Endometrium (tissue), 2 donors: ENCODE results near the gene PAPLN.

Experiments
- FAIRE-seq: peaks from 2 replicates; lab custom pipeline; 2012; peaks lifted over from hg19 to GRCh38; lab: Jason Lieb, UNC
- donor health status: control.
- donor health status: control.

The PAPLN gene

GRCh38 chr14:73245480-73246325, 8.4 kb downstream of the PAPLN start:
- FAIRE-seq = no peak

- no peak for FAIRE-seq
Measured at GRCh38 chr14:73246387-73247150, 9.3 kb downstream of the PAPLN start.

- no peak for FAIRE-seq
Measured at GRCh38 chr14:73248108-73248868, 11.0 kb downstream of the PAPLN start.

- no peak for FAIRE-seq
Measured at GRCh38 chr14:73249108-73249507, 11.8 kb downstream of the PAPLN start.

GRCh38 chr14:73249564-73250316, 12.4 kb downstream of the PAPLN start:
- FAIRE-seq = no peak

- no peak for FAIRE-seq
Measured at GRCh38 chr14:73250317-73250713, 13.0 kb downstream of the PAPLN start.

GRCh38 chr14:73250781-73251500, 13.6 kb downstream of the PAPLN start:
- no peak for FAIRE-seq

GRCh38 chr14:73251516-73252215, 14.4 kb downstream of the PAPLN start:
- no peak for FAIRE-seq

GRCh38 chr14:73252491-73253322, 15.4 kb downstream of the PAPLN start:
- FAIRE-seq = no peak

- FAIRE-seq = no peak
Measured at GRCh38 chr14:73253323-73253610, 16.0 kb downstream of the PAPLN start.

- FAIRE-seq = no peak
Measured at GRCh38 chr14:73253721-73254120, 16.4 kb downstream of the PAPLN start.

- FAIRE-seq = no peak
Measured at GRCh38 chr14:73254247-73255004, 17.1 kb downstream of the PAPLN start.

GRCh38 chr14:73255005-73255400, 17.7 kb downstream of the PAPLN start:
- no peak for FAIRE-seq

- no peak for FAIRE-seq
Measured at GRCh38 chr14:73255693-73256225, 18.5 kb downstream of the PAPLN start.

- FAIRE-seq = no peak
Measured at GRCh38 chr14:73258076-73258475, 20.8 kb downstream of the PAPLN start.

- FAIRE-seq = no peak
Measured at GRCh38 chr14:73258845-73259611, 21.7 kb downstream of the PAPLN start.

- FAIRE-seq = no peak
Measured at GRCh38 chr14:73259837-73260236, 22.5 kb downstream of the PAPLN start.

- no peak for FAIRE-seq
Measured at GRCh38 chr14:73260574-73260973, 23.3 kb downstream of the PAPLN start.
